ENCODE data around the gene SUCLG2.

GRCh38 chr3:67688231-67688630 is 33.8 kb upstream of the SUCLG2 start:
- no peak for TF ChIP-seq CTCF (conservative IDR thresholded peaks at IDR 0.05)
- TF ChIP-seq ZFX (IDR thresholded peaks at IDR 0.05), result no peak

Data from C4-2B (cell line).